Thoracic aorta (tissue), 2 donors: Measurements from ENCODE around the gene VEGFA. TPM values are rescaled to one million over a fixed set of nuclear protein-coding genes. Genes with fewer than 3 reads are reported as not detected.

Source experiments
- ATAC-seq: fragments of 150-250 bp; one replicate; pipeline ENCODE4 v1.8.0; 2017; ENCODE audit warnings: low read depth; ENCODE audit not compliant: insufficient number of reproducible peaks, low FRiP score
- DNase-seq: peaks from one replicate; pipeline ENCODE4 v3.0.0-alpha.2; 2020; ENCODE audit warnings: low spot score
- H3K27ac ChIP-seq, 2 donors: fragments of 200-600 bp; sonication (generic); 1 replicate in 1 of 2; 2 replicates in 1 of 2; pipeline ENCODE4 v1.5.1; 2016; ENCODE audit warnings: mild to moderate bottlenecking in 2 of 2, moderate library complexity in 2 of 2
- H3K27me3 ChIP-seq: fragments of 200-600 bp; sonication (generic); replicated peaks from 2 replicates; pipeline ENCODE4 v1.6.0; 2016; ENCODE audit warnings: mild to moderate bottlenecking; ENCODE audit not compliant: insufficient read depth
- H3K36me3 ChIP-seq: fragments of 200-600 bp; sonication (generic); one replicate; pipeline ENCODE4 v1.5.1; 2016
- H3K4me1 ChIP-seq, 2 donors: fragments of 200-600 bp; sonication (generic); 1 replicate in 1 of 2; 2 replicates in 1 of 2; pipeline versions ENCODE4 v1.5.1 to v1.6.0; 2016; ENCODE audit warnings: low read depth in 2 of 2, mild to moderate bottlenecking in 1 of 2; ENCODE audit not compliant: control insufficient read depth in 1 of 2
- H3K4me3 ChIP-seq: fragments of 200-600 bp; sonication (generic); 2 replicates; pipeline ENCODE4 v1.5.1; 2016; ENCODE audit warnings: mild to moderate bottlenecking
- H3K9me3 ChIP-seq: fragments of 200-600 bp; sonication (generic); 2 replicates; pipeline ENCODE4 v1.5.1; 2016
- CTCF ChIP-seq: fragments of 200-600 bp; sonication (generic); IDR thresholded peaks from one replicate; pipeline ENCODE4 v1.5.1; 2019; ENCODE audit warnings: antibody characterized with exemption
- total RNA-seq, 2 donors: library from RNA; depleted of rRNA; stranded (reverse); fragments of >200 nt; gene quantifications; one replicate each; pipeline versions ENCODE4 v1.1.0 to v1.2.3, GENCODE V29; 2016

VEGFA gene
- total RNA-seq, 2 donors from 2014 or later, result 36.0 to 117 TPM

DNA sequence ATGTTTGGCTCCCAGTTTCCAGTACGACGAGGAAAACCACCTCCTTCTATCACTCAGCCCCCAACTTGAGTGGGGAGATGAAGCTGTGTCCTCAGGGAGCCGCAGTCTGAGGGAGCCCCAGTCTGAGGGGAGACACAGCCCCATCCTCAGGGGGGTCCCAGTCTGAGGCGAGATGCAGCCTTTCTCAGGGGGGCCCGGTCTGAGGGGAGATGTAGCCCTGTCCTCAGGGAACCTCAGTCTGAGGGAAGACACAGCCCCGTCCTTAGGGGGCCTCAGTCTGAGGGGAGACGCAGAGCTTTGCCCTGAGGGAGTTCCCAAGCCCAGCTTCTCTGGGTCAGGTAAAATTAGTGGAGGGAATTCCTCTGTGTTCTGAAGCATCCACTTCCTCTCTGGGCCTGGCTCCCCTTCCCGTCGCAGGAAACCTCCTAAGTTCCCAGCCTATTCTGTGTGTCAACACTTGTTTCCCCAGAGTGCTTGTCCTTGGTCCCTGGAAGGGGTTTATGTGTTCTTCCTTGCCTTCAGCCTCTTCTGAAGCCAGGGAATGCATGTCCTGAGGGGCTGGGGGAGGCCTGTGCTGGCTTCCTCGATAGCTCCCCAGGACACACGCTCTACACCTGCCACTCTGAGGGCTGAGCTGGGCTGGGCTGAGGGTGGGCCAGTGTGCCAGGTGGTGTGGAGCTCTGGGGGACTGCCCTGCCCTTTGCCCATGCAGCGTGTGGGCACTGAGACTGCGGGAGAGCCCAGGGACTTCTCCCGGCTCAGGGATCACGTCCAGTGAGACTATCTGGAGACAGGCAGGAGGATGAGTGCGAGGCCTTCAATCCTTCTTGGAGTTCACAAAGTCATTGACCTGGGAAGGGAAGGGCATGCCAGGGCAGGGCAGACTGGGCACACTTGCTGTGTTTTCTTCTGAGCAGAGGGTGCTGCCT lies 55.4 kb downstream of the VEGFA start:
- Histone ChIP-seq H3K9me3 (no peaks in the 10 kb centered on the region), H3K36me3 (no peaks in the 10 kb centered on the region), H3K4me3 (no peak overlapping the region), H3K4me1 (no peaks in the 10 kb centered on the region), H3K27ac (no peak overlapping the region), H3K27me3 (no peaks in the 10 kb centered on the region)
- TF ChIP-seq CTCF, result no peak
- DNase-seq, result no peak
- ATAC-seq, result no peak

DNA sequence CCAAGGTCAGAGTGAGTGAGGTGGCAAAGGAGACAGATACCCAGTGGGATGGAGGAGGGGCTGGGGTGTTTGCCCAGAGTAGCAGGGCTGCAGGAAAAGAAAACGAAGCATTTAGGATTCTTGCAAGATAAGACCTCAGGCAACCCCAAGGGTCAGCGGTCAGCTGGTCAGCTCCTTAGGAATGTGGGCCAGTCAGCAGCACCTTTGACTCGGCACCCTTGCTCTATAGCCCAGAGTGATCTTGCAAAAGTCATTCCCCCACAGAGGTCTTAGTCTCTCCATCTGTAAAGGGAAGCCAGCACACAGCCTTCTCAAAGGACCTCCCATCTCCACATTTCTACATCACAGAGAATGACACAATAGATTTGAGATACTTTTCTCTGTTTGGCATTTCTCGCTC lies 56.7 kb downstream of the VEGFA start:
- DNase-seq (no peak), ATAC-seq (no peak)
- Histone ChIP-seq H3K9me3 (no peaks in the 10 kb centered on the region), H3K4me1 (no peaks in the 10 kb centered on the region), H3K27me3 (no peaks in the 10 kb centered on the region), H3K36me3 (no peaks in the 10 kb centered on the region), H3K27ac (no peak overlapping the region), H3K4me3 (no peak overlapping the region)
- TF ChIP-seq CTCF, result no peak

DNA sequence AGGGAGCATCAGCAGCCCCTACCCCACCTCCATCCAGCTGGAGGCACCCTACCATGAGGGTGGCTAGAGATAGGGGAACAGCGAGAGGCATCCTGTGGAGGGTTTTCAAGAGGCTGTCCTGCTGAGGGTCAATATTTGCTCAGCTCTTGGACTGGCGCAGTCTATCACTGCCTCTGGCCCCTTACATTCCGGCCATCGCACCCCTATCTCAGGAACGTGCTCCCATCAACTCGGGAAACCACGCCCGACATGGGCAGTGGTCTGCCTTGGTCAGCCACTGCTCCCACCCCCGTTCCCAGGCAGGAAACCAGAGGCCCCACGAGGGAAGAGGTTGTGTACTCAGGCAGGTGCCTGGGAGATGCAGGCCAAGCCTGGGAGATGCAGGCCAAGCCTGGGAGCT lies 57.9 kb downstream of the VEGFA start:
- no peak for DNase-seq
- no peak for ATAC-seq
- no peaks in the 10 kb centered on the region for H3K36me3 ChIP-seq
- H3K9me3 ChIP-seq, result no peaks in the 10 kb centered on the region
- no peak for TF ChIP-seq CTCF
- no peaks in the 10 kb centered on the region for H3K4me1 ChIP-seq
- H3K27ac ChIP-seq, result no peak overlapping the region
- no peak overlapping the region for H3K4me3 ChIP-seq
- no peaks in the 10 kb centered on the region for H3K27me3 ChIP-seq

DNA sequence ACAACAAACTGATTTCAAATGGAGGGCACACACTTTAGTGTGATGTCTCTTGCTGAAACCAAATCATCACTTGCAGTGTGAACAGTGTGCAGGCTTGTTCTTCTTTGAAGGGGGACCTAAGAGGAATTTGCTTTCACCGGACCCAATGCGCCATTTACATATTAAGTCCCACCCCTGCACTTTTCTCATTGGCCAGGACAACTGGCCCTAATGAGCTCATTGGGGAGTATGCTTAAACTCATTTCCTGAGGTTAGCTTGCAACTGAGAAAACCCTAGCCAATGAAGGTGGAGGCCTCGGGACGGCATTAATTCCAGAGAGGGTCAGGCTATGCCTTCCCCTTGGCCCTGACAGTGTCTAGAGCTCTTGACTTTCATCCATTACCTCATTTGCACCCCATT lies 58.7 kb downstream of the VEGFA start:
- Histone ChIP-seq H3K27ac (no peak overlapping the region), H3K9me3 (no peaks in the 10 kb centered on the region), H3K36me3 (no peaks in the 10 kb centered on the region), H3K4me3 (no peak overlapping the region), H3K4me1 (no peaks in the 10 kb centered on the region), H3K27me3 (no peaks in the 10 kb centered on the region)
- no peak for ATAC-seq
- DNase-seq, result no peak
- no peak for TF ChIP-seq CTCF

DNA sequence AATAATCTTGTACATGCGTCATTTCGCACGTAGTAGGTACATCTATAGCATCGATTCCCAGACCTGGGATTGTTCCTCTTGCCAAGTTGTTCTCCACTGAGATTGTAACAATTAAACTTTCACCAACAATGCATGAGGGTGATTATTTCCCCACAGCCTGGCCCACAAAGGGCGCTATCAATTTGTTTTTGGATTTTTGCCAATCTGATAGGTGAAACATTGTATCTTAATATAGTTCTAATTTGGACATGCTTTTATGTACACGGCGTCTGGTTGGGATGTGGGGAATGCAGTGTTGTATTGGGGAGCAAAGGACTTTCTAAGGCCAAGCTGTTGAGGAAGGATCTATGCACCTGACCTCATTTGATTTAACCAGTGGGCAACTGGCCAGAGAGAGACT lies 59.5 kb downstream of the VEGFA start:
- TF ChIP-seq CTCF, result no peak
- no peaks in the 10 kb centered on the region for H3K36me3 ChIP-seq
- no peaks in the 10 kb centered on the region for H3K9me3 ChIP-seq
- H3K4me1 ChIP-seq, result no peaks in the 10 kb centered on the region
- no peak overlapping the region for H3K27ac ChIP-seq
- no peaks in the 10 kb centered on the region for H3K27me3 ChIP-seq
- no peak for ATAC-seq
- DNase-seq, result no peak
- no peak overlapping the region for H3K4me3 ChIP-seq
